CD4-positive, alpha-beta T cell treated with Interleukin-1 beta for 1 hour (primary cell): ENCODE measurements around the gene LRRFIP2.
"Not testable (repeated sequence)": the region's sequence is repeated elsewhere in the genome, so short reads cannot be mapped to it uniquely, and the experiment has no call there.

Source experiments
- DNase-seq, 2 donors: peaks; one replicate each; pipeline ENCODE4 v3.0.0-alpha.2; 2020 to 2022

LRRFIP2 gene

GRCh38 chr3:37143821-37144220 is 30.6 kb downstream of the LRRFIP2 start:
- no peak for DNase-seq

GRCh38 chr3:37141676-37142075 is 32.7 kb downstream of the LRRFIP2 start:
- no peak for DNase-seq

- DNase-seq, result no peak
These were observed 33.4 kb downstream of the LRRFIP2 start for GRCh38 chr3:37140899-37141541.

- DNase-seq, result no peak
These were observed 34.8 kb downstream of the LRRFIP2 start for GRCh38 chr3:37139567-37140052.

GRCh38 chr3:37138816-37139215 is 35.6 kb downstream of the LRRFIP2 start:
- DNase-seq, result no peak

GRCh38 chr3:37137516-37137915 is 36.9 kb downstream of the LRRFIP2 start:
- no peak for DNase-seq

GRCh38 chr3:37136067-37136466 is 38.3 kb downstream of the LRRFIP2 start:
- DNase-seq, result no peak

- DNase-seq, result no peak
These were observed 38.8 kb downstream of the LRRFIP2 start for GRCh38 chr3:37135561-37135960.

GRCh38 chr3:37132334-37132733 is 42.0 kb downstream of the LRRFIP2 start:
- DNase-seq, result no peak

- DNase-seq, result no peak
These were observed 42.6 kb downstream of the LRRFIP2 start for GRCh38 chr3:37131860-37132144.

- no peak for DNase-seq
These were observed 43.2 kb downstream of the LRRFIP2 start for GRCh38 chr3:37130984-37131859.

GRCh38 chr3:37130448-37130847 is 43.9 kb downstream of the LRRFIP2 start:
- DNase-seq, result no peak

- DNase-seq, result no peak
These were observed 44.5 kb downstream of the LRRFIP2 start for GRCh38 chr3:37129871-37130270.

GRCh38 chr3:37127340-37127739 is 47.0 kb downstream of the LRRFIP2 start:
- no peak for DNase-seq

- no peak for DNase-seq
These were observed 47.5 kb downstream of the LRRFIP2 start for GRCh38 chr3:37126856-37127255.

GRCh38 chr3:37125195-37126073 is 48.9 kb downstream of the LRRFIP2 start:
- DNase-seq, result no peak

- no peak for DNase-seq
These were observed 49.9 kb downstream of the LRRFIP2 start for GRCh38 chr3:37124435-37124834.

- DNase-seq, result no peak
These were observed 51.1 kb downstream of the LRRFIP2 start for GRCh38 chr3:37123292-37123691.

GRCh38 chr3:37122069-37122468 is 52.3 kb downstream of the LRRFIP2 start:
- not testable (repeated sequence) for DNase-seq

GRCh38 chr3:37118163-37118562 is 56.2 kb downstream of the LRRFIP2 start:
- DNase-seq, result no peak

GRCh38 chr3:37117548-37117947 is 56.8 kb downstream of the LRRFIP2 start:
- no peak for DNase-seq

GRCh38 chr3:37116998-37117397 is 57.4 kb downstream of the LRRFIP2 start:
- DNase-seq, result no peak

GRCh38 chr3:37115446-37115845 is 58.9 kb downstream of the LRRFIP2 start:
- no peak for DNase-seq
